ENCODE data around the gene CSRNP3.

DNA sequence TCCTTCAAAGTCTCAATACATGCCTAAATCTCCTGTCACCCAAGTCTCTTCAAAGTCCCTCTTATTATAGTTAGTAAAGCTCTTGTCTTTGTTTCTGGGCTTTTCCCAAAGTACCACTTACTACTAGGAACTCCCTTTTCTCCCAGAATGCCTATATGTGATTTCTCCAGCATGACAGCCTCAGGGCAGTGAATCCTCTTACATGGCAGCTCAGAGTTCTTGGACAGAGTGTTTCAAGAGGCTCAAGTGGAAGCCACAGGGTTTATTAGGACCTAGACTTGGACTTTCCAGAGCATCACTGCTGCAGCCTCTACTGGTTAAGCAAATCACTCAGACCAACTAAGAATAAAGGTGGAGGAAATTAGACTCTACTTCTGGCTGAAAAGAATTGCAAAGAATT lies 98.9 kb downstream of the CSRNP3 start:
- TF ChIP-seq, protein P1, sequence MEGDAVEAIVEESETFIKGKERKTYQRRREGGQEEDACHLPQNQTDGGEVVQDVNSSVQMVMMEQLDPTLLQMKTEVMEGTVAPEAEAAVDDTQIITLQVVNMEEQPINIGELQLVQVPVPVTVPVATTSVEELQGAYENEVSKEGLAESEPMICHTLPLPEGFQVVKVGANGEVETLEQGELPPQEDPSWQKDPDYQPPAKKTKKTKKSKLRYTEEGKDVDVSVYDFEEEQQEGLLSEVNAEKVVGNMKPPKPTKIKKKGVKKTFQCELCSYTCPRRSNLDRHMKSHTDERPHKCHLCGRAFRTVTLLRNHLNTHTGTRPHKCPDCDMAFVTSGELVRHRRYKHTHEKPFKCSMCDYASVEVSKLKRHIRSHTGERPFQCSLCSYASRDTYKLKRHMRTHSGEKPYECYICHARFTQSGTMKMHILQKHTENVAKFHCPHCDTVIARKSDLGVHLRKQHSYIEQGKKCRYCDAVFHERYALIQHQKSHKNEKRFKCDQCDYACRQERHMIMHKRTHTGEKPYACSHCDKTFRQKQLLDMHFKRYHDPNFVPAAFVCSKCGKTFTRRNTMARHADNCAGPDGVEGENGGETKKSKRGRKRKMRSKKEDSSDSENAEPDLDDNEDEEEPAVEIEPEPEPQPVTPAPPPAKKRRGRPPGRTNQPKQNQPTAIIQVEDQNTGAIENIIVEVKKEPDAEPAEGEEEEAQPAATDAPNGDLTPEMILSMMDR (IDR thresholded peaks at IDR 0.05 in 8 of 11, conservative IDR thresholded peaks at IDR 0.05 in 3 of 11) = no peak
- TF ChIP-seq POLR2AphosphoS5 (IDR thresholded peaks at IDR 0.05) (no peak), POLR2A (IDR thresholded peaks at IDR 0.05) (no peak)

Measured in spleen (tissue), 7 donors.